Measurements from ENCODE around the gene PRKX. TPM values are rescaled to one million over a fixed set of nuclear protein-coding genes. Genes with fewer than 3 reads are reported as not detected.

Gene PRKX
- total RNA-seq, 1 experiment from 2014 or later, result 20.5 TPM

DNA sequence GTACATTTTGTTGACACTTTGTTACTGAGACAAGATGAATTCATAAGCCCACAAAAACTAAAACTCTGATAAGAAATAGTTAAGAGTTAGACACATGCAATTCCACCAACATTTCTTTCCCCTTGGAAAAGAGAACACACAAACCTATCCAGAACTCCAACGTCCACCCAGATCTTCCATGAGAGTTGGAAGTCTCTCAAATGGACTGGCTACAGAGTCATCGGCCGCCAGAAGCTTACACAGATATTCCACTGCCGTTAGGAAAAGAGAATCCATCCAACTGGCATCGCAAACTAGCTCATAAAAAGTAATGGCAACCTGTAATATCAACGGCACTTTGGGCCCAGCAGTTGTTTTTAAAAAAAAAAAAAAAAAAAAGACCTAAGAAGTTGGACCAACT, 114.7 kb downstream of the PRKX start:
- ATAC-seq, result no peak
- no peak for TF ChIP-seq POLR2AphosphoS5 (IDR thresholded peaks at IDR 0.05; ENCODE audit: low read depth, low read length)
- TF ChIP-seq, protein P1, sequence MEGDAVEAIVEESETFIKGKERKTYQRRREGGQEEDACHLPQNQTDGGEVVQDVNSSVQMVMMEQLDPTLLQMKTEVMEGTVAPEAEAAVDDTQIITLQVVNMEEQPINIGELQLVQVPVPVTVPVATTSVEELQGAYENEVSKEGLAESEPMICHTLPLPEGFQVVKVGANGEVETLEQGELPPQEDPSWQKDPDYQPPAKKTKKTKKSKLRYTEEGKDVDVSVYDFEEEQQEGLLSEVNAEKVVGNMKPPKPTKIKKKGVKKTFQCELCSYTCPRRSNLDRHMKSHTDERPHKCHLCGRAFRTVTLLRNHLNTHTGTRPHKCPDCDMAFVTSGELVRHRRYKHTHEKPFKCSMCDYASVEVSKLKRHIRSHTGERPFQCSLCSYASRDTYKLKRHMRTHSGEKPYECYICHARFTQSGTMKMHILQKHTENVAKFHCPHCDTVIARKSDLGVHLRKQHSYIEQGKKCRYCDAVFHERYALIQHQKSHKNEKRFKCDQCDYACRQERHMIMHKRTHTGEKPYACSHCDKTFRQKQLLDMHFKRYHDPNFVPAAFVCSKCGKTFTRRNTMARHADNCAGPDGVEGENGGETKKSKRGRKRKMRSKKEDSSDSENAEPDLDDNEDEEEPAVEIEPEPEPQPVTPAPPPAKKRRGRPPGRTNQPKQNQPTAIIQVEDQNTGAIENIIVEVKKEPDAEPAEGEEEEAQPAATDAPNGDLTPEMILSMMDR (IDR thresholded peaks at IDR 0.05), result no peak
- TF ChIP-seq, protein P2, sequence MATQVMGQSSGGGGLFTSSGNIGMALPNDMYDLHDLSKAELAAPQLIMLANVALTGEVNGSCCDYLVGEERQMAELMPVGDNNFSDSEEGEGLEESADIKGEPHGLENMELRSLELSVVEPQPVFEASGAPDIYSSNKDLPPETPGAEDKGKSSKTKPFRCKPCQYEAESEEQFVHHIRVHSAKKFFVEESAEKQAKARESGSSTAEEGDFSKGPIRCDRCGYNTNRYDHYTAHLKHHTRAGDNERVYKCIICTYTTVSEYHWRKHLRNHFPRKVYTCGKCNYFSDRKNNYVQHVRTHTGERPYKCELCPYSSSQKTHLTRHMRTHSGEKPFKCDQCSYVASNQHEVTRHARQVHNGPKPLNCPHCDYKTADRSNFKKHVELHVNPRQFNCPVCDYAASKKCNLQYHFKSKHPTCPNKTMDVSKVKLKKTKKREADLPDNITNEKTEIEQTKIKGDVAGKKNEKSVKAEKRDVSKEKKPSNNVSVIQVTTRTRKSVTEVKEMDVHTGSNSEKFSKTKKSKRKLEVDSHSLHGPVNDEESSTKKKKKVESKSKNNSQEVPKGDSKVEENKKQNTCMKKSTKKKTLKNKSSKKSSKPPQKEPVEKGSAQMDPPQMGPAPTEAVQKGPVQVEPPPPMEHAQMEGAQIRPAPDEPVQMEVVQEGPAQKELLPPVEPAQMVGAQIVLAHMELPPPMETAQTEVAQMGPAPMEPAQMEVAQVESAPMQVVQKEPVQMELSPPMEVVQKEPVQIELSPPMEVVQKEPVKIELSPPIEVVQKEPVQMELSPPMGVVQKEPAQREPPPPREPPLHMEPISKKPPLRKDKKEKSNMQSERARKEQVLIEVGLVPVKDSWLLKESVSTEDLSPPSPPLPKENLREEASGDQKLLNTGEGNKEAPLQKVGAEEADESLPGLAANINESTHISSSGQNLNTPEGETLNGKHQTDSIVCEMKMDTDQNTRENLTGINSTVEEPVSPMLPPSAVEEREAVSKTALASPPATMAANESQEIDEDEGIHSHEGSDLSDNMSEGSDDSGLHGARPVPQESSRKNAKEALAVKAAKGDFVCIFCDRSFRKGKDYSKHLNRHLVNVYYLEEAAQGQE (IDR thresholded peaks at IDR 0.05; ENCODE audit: insufficient read depth in 1 of 2, low read depth in 2 of 2, low read length in 1 of 2), result no peak
- no peak for TF ChIP-seq SIN3A (IDR thresholded peaks at IDR 0.05; ENCODE audit: borderline replicate concordance, insufficient read depth, low read depth, low read length)
- no peak for TF ChIP-seq TCF7L2 (IDR thresholded peaks at IDR 0.05; ENCODE audit: low read depth, low read length)
- no peak for DNase-seq (ENCODE audit: low read depth, low spot score)
- Histone ChIP-seq H3K4me3 (ENCODE audit: low read depth in 2 of 2, low read length in 2 of 2) (no peak overlapping the region), H3K4me1 (ENCODE audit: control insufficient read depth, insufficient read depth, low read length) (no peaks in the 10 kb centered on the region), H3K9me3 (ENCODE audit: control insufficient read depth, insufficient read depth, low read depth, low read length) (no peaks in the 10 kb centered on the region), H3K36me3 (ENCODE audit: control insufficient read depth, insufficient read depth, low read length) (no peaks in the 10 kb centered on the region), H3K27me3 (ENCODE audit: control insufficient read depth, insufficient read depth, low read length) (no peaks in the 10 kb centered on the region), H3K27ac (ENCODE audit: low read length) (no peak overlapping the region)
- ChIA-PET CTCF (no interaction called here), POLR2A (no interaction called here)
- in situ Hi-C loops (cut with HindIII; ENCODE audit: low pct_unique_long_range_greater_than_20kb, low sequenced_read_pairs) (no loop called here), intact Hi-C loops (cut with micrococcal nuclease; ENCODE audit: unreplicated experiment) (no loop called here)
- no TSS peak for BruUV-seq (replicated peaks)

DNA sequence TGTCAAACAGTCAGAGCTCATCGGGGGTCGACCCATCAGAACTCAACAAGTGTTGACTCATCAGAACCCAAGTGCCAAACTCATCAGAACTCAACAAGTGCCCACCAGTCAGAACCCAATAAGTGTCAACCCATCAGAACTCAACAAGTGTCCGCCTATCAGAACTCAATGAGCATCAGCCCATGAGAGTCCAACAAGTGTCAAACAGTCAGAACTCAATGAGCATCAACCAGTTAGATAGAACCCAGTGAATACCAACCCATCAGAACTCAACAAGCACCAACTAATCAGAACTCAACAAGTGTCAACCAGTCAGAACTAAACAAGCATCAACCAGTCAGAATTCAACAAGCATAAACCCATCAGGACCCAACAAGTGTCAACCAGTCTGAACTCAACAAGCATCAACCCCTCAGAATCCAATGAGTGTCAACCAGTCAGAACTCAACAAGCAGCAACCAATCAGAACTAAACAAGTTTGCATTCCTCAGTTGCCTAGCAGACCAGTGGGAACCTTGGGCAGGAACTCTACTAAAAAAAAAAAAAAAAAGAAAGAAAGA, 115.3 kb downstream of the PRKX start:
- TF ChIP-seq, protein P2 (IDR thresholded peaks at IDR 0.05; ENCODE audit: insufficient read depth in 1 of 2, low read depth in 2 of 2, low read length in 1 of 2), result no peak
- TF ChIP-seq TCF7L2 (IDR thresholded peaks at IDR 0.05; ENCODE audit: low read depth, low read length) (no peak), SIN3A (IDR thresholded peaks at IDR 0.05; ENCODE audit: borderline replicate concordance, insufficient read depth, low read depth, low read length) (no peak), POLR2AphosphoS5 (IDR thresholded peaks at IDR 0.05; ENCODE audit: low read depth, low read length) (no peak)
- TF ChIP-seq, protein P1 (IDR thresholded peaks at IDR 0.05), result no peak
- Histone ChIP-seq H3K36me3 (ENCODE audit: control insufficient read depth, insufficient read depth, low read length) (no peaks in the 10 kb centered on the region), H3K27me3 (ENCODE audit: control insufficient read depth, insufficient read depth, low read length) (no peaks in the 10 kb centered on the region), H3K4me1 (ENCODE audit: control insufficient read depth, insufficient read depth, low read length) (no peaks in the 10 kb centered on the region), H3K4me3 (ENCODE audit: low read depth in 2 of 2, low read length in 2 of 2) (no peak overlapping the region), H3K9me3 (ENCODE audit: control insufficient read depth, insufficient read depth, low read depth, low read length) (no peaks in the 10 kb centered on the region), H3K27ac (ENCODE audit: low read length) (no peak overlapping the region)
- ChIA-PET POLR2A (no interaction called here), CTCF (no interaction called here)
- in situ Hi-C loops (cut with HindIII; ENCODE audit: low pct_unique_long_range_greater_than_20kb, low sequenced_read_pairs), result no loop called here
- DNase-seq (ENCODE audit: low read depth, low spot score), result no peak
- ATAC-seq, result no peak
- BruUV-seq (replicated peaks), result no TSS peak
- intact Hi-C loops (cut with micrococcal nuclease; ENCODE audit: unreplicated experiment), result no loop called here
